Thyroid gland (tissue), 4 donors: Measurements from ENCODE around the gene EYS.

Source experiments
- POLR2A ChIP-seq, 2 donors: fragments of 450-650 bp; IDR thresholded peaks; one replicate each; pipeline ENCODE4 v1.6.1; 2017; ENCODE audit warnings: antibody characterized with exemption in 2 of 2, mild to moderate bottlenecking in 2 of 2, moderate library complexity in 1 of 2
- TF ChIP-seq, protein P1 (sequence below), 6 experiments: fragments of 200-600 bp in 3 of 6; fragments of 450-650 bp in 3 of 6; sonication (generic) in 3 of 6; IDR thresholded peaks; one replicate each; pipeline ENCODE4 v1.5.1; 2016 to 2019; ENCODE audit warnings: antibody characterized with exemption in 6 of 6, mild to moderate bottlenecking in 2 of 6, inconsistent platforms in 1 of 6, moderate library complexity in 1 of 6

DNA sequence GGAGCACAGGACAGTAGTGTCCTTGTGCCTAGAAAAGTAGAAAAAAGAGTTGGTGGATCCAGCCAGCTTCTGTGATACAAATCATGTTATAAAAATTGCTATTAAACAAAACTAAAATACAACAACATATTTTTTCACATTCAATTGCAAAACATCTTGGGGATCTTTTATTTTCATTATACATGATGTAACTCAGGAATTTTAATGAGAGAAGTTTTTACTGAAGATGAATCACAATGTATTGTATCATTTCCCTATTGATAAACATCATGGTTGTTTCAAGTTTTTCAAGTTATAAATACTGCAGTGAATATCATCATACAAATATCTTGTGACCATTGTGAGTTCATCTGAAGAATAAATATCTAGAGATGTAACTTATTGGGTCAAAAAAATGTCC, 1463.4 kb downstream of the EYS start:
- TF ChIP-seq, protein P1, sequence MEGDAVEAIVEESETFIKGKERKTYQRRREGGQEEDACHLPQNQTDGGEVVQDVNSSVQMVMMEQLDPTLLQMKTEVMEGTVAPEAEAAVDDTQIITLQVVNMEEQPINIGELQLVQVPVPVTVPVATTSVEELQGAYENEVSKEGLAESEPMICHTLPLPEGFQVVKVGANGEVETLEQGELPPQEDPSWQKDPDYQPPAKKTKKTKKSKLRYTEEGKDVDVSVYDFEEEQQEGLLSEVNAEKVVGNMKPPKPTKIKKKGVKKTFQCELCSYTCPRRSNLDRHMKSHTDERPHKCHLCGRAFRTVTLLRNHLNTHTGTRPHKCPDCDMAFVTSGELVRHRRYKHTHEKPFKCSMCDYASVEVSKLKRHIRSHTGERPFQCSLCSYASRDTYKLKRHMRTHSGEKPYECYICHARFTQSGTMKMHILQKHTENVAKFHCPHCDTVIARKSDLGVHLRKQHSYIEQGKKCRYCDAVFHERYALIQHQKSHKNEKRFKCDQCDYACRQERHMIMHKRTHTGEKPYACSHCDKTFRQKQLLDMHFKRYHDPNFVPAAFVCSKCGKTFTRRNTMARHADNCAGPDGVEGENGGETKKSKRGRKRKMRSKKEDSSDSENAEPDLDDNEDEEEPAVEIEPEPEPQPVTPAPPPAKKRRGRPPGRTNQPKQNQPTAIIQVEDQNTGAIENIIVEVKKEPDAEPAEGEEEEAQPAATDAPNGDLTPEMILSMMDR (IDR thresholded peaks at IDR 0.05): no peak
- TF ChIP-seq POLR2A (IDR thresholded peaks at IDR 0.05): no peak
